Uterus (tissue), 4 donors: ENCODE results near the gene AIPL1. TPM values are rescaled to one million over a fixed set of nuclear protein-coding genes. Genes with fewer than 3 reads are reported as not detected.

ENCODE experiments used
- DNase-seq, 2 donors: peaks; one replicate each; pipeline ENCODE4 v3.0.0-alpha.2; 2019 to 2020
- H3K27ac ChIP-seq, 2 donors: fragments of 200-600 bp; sonication (generic); 1 replicate in 1 of 2; 2 replicates in 1 of 2; pipeline ENCODE4 v1.5.1; 2016 to 2018
- H3K27me3 ChIP-seq, 2 donors: fragments of 200-600 bp; sonication (generic); one replicate each; pipeline ENCODE4 v1.5.1; 2018 to 2019; ENCODE audit warnings: control low read depth in 1 of 2
- H3K36me3 ChIP-seq, 2 donors: fragments of 200-600 bp; sonication (generic); one replicate each; pipeline ENCODE4 v1.5.1; 2019; ENCODE audit warnings: control low read depth in 1 of 2
- H3K4me1 ChIP-seq, 2 donors: fragments of 200-600 bp; sonication (generic); one replicate each; pipeline ENCODE4 v1.5.1; 2018 to 2019; ENCODE audit warnings: control low read depth in 1 of 2
- H3K4me3 ChIP-seq, 2 donors: fragments of 200-600 bp; sonication (generic); 1 replicate in 1 of 2; 2 replicates in 1 of 2; pipeline ENCODE4 v1.5.1; 2018 to 2019; ENCODE audit warnings: mild to moderate bottlenecking in 1 of 2
- H3K9me3 ChIP-seq, 2 donors: fragments of 200-600 bp; sonication (generic); one replicate each; pipeline ENCODE4 v1.5.1; 2019; ENCODE audit warnings: control low read depth in 1 of 2
- CTCF ChIP-seq, 4 experiments: fragments of 200-600 bp in 2 of 4; fragments of 450-650 bp in 2 of 4; sonication (generic) in 2 of 4; IDR thresholded peaks; one replicate each; pipeline ENCODE4 v1.5.1; 2016 to 2019; ENCODE audit warnings: antibody characterized with exemption in 4 of 4, mild to moderate bottlenecking in 2 of 4, moderate library complexity in 1 of 4
- POLR2A ChIP-seq, 2 donors: fragments of 450-650 bp; IDR thresholded peaks; one replicate each; pipeline ENCODE4 v1.6.1; 2016; ENCODE audit warnings: antibody characterized with exemption in 2 of 2, mild to moderate bottlenecking in 1 of 2, moderate library complexity in 1 of 2
- intact Hi-C: fragments of 100-400 bp; cut with DNase I; formaldehyde crosslinking; loops from one replicate; pipeline ENCODE4 v1.15.1; 2023; ENCODE audit warnings: low total_unique reads
- total RNA-seq, 4 donors: library from RNA; depleted of rRNA in 3 of 4; stranded (reverse); fragments of >200 nt in 3 of 4; gene quantifications; one replicate each; pipeline versions ENCODE4 v1.1.0 to v1.2.4, GENCODE V29; 2014 to 2023
- donor health status: DM: yes; HTN: yes; CAD: no.

Gene AIPL1
- total RNA-seq, 4 donors from 2014 or later: not detected

- no peaks in the 10 kb centered on the region for H3K4me1 ChIP-seq
- H3K36me3 ChIP-seq: no peaks in the 10 kb centered on the region
- H3K4me3 ChIP-seq: no peak overlapping the region
- no peaks in the 10 kb centered on the region for H3K9me3 ChIP-seq
- H3K27ac ChIP-seq: no peak overlapping the region
- intact Hi-C loops: no loop called here
- no peak for DNase-seq
- H3K27me3 ChIP-seq: no peaks in the 10 kb centered on the region
- no peak for TF ChIP-seq CTCF (IDR thresholded peaks at IDR 0.05)
- TF ChIP-seq POLR2A (IDR thresholded peaks at IDR 0.05): no peak
Measured at GRCh38 chr17:6478486-6478885, 43.6 kb upstream of the AIPL1 start.

- TF ChIP-seq CTCF (IDR thresholded peaks at IDR 0.05) (no peak), POLR2A (IDR thresholded peaks at IDR 0.05) (no peak)
- no peak for DNase-seq
- Histone ChIP-seq H3K27ac (no peak overlapping the region), H3K4me3 (no peak overlapping the region), H3K27me3 (no peaks in the 10 kb centered on the region), H3K9me3 (no peaks in the 10 kb centered on the region), H3K36me3 (no peaks in the 10 kb centered on the region), H3K4me1 (no peaks in the 10 kb centered on the region)
- intact Hi-C loops: no loop called here
Measured at GRCh38 chr17:6477831-6478383, 43.0 kb upstream of the AIPL1 start.

GRCh38 chr17:6476810-6477179, 41.9 kb upstream of the AIPL1 start:
- Histone ChIP-seq H3K9me3 (no peaks in the 10 kb centered on the region), H3K4me1 (no peaks in the 10 kb centered on the region), H3K27me3 (no peaks in the 10 kb centered on the region), H3K27ac (no peak overlapping the region), H3K4me3 (no peak overlapping the region), H3K36me3 (no peaks in the 10 kb centered on the region)
- intact Hi-C loops: no loop called here
- TF ChIP-seq CTCF (IDR thresholded peaks at IDR 0.05) (no peak), POLR2A (IDR thresholded peaks at IDR 0.05) (no peak)
- DNase-seq: no peak

- no peak overlapping the region for H3K27ac ChIP-seq
- intact Hi-C loops: no loop called here
- H3K27me3 ChIP-seq: no peaks in the 10 kb centered on the region
- H3K9me3 ChIP-seq: no peaks in the 10 kb centered on the region
- DNase-seq: no peak
- no peak for TF ChIP-seq CTCF (IDR thresholded peaks at IDR 0.05)
- TF ChIP-seq POLR2A (IDR thresholded peaks at IDR 0.05): no peak
- no peak overlapping the region for H3K4me3 ChIP-seq
- H3K4me1 ChIP-seq: no peaks in the 10 kb centered on the region
- H3K36me3 ChIP-seq: no peaks in the 10 kb centered on the region
Measured at GRCh38 chr17:6476076-6476809, 41.3 kb upstream of the AIPL1 start.

GRCh38 chr17:6475411-6475810, 40.5 kb upstream of the AIPL1 start:
- intact Hi-C loops: no loop called here
- DNase-seq: no peak
- H3K27me3 ChIP-seq: no peaks in the 10 kb centered on the region
- no peak overlapping the region for H3K27ac ChIP-seq
- H3K4me3 ChIP-seq: no peak overlapping the region
- no peaks in the 10 kb centered on the region for H3K4me1 ChIP-seq
- H3K36me3 ChIP-seq: no peaks in the 10 kb centered on the region
- TF ChIP-seq POLR2A (IDR thresholded peaks at IDR 0.05) (no peak), CTCF (IDR thresholded peaks at IDR 0.05) (no peak)
- H3K9me3 ChIP-seq: no peaks in the 10 kb centered on the region
